ENCODE data around the gene SNX8.

Gene SNX8

GRCh38 chr7:2220954-2221353 is 93.3 kb downstream of the SNX8 start:
- no peak for DNase-seq (ENCODE audit: low read depth)

- no peak for DNase-seq (ENCODE audit: low read depth)
Measured at GRCh38 chr7:2220506-2220905, 93.7 kb downstream of the SNX8 start.

GRCh38 chr7:2220030-2220429 is 94.2 kb downstream of the SNX8 start:
- DNase-seq (ENCODE audit: low read depth): no peak

GRCh38 chr7:2219606-2220005 is 94.6 kb downstream of the SNX8 start:
- no peak for DNase-seq (ENCODE audit: low read depth)

- no peak for DNase-seq (ENCODE audit: low read depth)
Measured at GRCh38 chr7:2219136-2219535, 95.1 kb downstream of the SNX8 start.

- no peak for DNase-seq (ENCODE audit: low read depth)
Measured at GRCh38 chr7:2218444-2218785, 95.8 kb downstream of the SNX8 start.

- no peak for DNase-seq (ENCODE audit: low read depth)
Measured at GRCh38 chr7:2217716-2218443, 96.4 kb downstream of the SNX8 start.

GRCh38 chr7:2217206-2217605 is 97.0 kb downstream of the SNX8 start:
- no peak for DNase-seq (ENCODE audit: low read depth)

- no peak for DNase-seq (ENCODE audit: low read depth)
Measured at GRCh38 chr7:2215851-2216250, 98.4 kb downstream of the SNX8 start.

- DNase-seq (ENCODE audit: low read depth): no peak
Measured at GRCh38 chr7:2214636-2215035, 99.6 kb downstream of the SNX8 start.

GRCh38 chr7:2213551-2214215 is 100.6 kb downstream of the SNX8 start:
- DNase-seq (ENCODE audit: low read depth): no peak

- no peak for DNase-seq (ENCODE audit: low read depth)
Measured at GRCh38 chr7:2212906-2213305, 101.3 kb downstream of the SNX8 start.

GRCh38 chr7:2211926-2212325 is 102.3 kb downstream of the SNX8 start:
- DNase-seq (ENCODE audit: low read depth): no peak

GRCh38 chr7:2211259-2211880 is 102.9 kb downstream of the SNX8 start:
- no peak for DNase-seq (ENCODE audit: low read depth)

GRCh38 chr7:2210551-2211258 is 103.5 kb downstream of the SNX8 start:
- DNase-seq (ENCODE audit: low read depth): no peak

GRCh38 chr7:2209961-2210323 is 104.3 kb downstream of the SNX8 start:
- no peak for DNase-seq (ENCODE audit: low read depth)

- DNase-seq (ENCODE audit: low read depth): peak; percentile 45
Measured at GRCh38 chr7:2209146-2209960, 104.9 kb downstream of the SNX8 start.

GRCh38 chr7:2208712-2209111 is 105.5 kb downstream of the SNX8 start:
- DNase-seq (ENCODE audit: low read depth): no peak

- DNase-seq (ENCODE audit: low read depth): no peak
Measured at GRCh38 chr7:2205036-2205780, 109.0 kb downstream of the SNX8 start.

- no peak for DNase-seq (ENCODE audit: low read depth)
Measured at GRCh38 chr7:2204446-2204845, 109.8 kb downstream of the SNX8 start.

- DNase-seq (ENCODE audit: low read depth): no peak
Measured at GRCh38 chr7:2203766-2204300, 110.4 kb downstream of the SNX8 start.
